ENCODE data around the gene PDE8A. TPM values are rescaled to one million over a fixed set of nuclear protein-coding genes. Genes with fewer than 3 reads are reported as not detected.

PDE8A gene
- total and polyA plus RNA-seq, 2 of the 13 experiments (the other 11 are each of a cell fraction or from before 2014, with no cell fraction given) = 26.3 to 48.5 TPM

- intact Hi-C loops (cut with micrococcal nuclease; ENCODE audit: unreplicated experiment) (no loop called here), in situ Hi-C loops (cut with HindIII; ENCODE audit: extremely low pct_ligation_motif_present, low pct_unique_long_range_greater_than_20kb) (no loop called here)
- H3K4me1 ChIP-seq (ENCODE audit: insufficient read depth, low read length) = peaks cover 39% of the 10 kb centered on the region
- no peak for ATAC-seq
- no peak overlapping the region for H2AFZ ChIP-seq (ENCODE audit: low read length)
- no peak overlapping the region for H3K4me2 ChIP-seq (ENCODE audit: low read depth, low read length)
- no peaks in the 10 kb centered on the region for H3K9me3 ChIP-seq (ENCODE audit: low read length)
- peak; percentile 67 for TF ChIP-seq ZNF12 (CRISPR knock-in tag; IDR thresholded peaks at IDR 0.05)
- TF ChIP-seq WIZ (CRISPR knock-in tag; IDR thresholded peaks at IDR 0.05) = no peak
- H3K4me3 ChIP-seq (replicated peaks in 1 of 3; ENCODE audit: insufficient read depth in 1 of 3, low read depth in 2 of 3, low read length in 3 of 3) = no peak overlapping the region
- no peak for FAIRE-seq
- peaks cover 86% of the 10 kb centered on the region for H3K79me2 ChIP-seq (ENCODE audit: insufficient read depth, low read length)
- no peaks in the 10 kb centered on the region for H3K36me3 ChIP-seq (replicated peaks in 1 of 2; ENCODE audit: control insufficient read depth in 1 of 2, insufficient read depth in 2 of 2, low read length in 2 of 2)
- no peaks in the 10 kb centered on the region; the same call in 1 of the 2 replicates for H4K20me1 ChIP-seq (ENCODE audit: insufficient read depth, low read length)
- POLR2A ChIA-PET = interaction anchor here (0.7 kb wide), 1 partner anchor 306 kb away, joined by 3 read pairs; the partner anchor contains the start of gene SEC11A
- no peak overlapping the region for H3K9ac ChIP-seq (ENCODE audit: insufficient read depth, low read depth, low read length)
- CTCF ChIA-PET (ENCODE audit: low intra/inter-chr PET ratio, low total read pairs) = no interaction called here
- no TSS peak for BruUV-seq (replicated peaks)
- DNase-seq (ENCODE audit: low spot score) = no peak
- no peak overlapping the region for H3K27ac ChIP-seq (ENCODE audit: extremely low read length, insufficient read depth, low read length)
- no peaks in the 10 kb centered on the region for H3K27me3 ChIP-seq (ENCODE audit: control insufficient read depth in 1 of 2, insufficient read depth in 2 of 2, low read length in 2 of 2)
- 99% methylated on average over 3 of the region's 3 CpGs for WGBS (ENCODE audit: low lambda C conversion rate)
Measured at GRCh38 chr15:85021409-85021808, 39.8 kb downstream of the PDE8A start.

DNA sequence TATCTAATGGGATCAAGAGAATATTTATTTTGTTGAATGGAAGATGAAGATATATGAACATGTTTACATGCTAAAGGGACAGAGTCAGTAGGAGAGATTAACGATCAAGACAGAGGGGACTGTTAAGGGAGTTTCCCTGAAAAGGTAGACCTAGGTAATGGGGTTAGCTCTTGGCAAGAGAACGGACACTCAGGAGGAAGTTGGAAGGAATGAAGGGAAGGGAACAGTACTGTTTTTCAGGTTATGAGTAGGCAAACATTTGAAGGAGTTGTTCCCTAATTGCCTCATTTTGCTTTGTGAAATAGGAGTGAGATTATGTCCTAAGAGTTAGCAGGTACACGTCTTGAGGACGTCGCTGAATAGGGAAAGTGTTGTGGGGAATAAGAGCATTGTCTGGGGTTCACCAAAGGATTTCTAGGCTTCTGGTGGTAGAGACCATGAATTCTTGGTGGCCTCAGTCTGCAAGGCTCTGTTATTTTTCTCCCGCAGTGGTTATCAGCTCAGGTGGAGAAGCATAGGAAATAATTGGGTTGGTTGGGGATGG, 41.3 kb downstream of the PDE8A start:
- no peaks in the 10 kb centered on the region for H3K27me3 ChIP-seq (ENCODE audit: control insufficient read depth in 1 of 2, insufficient read depth in 2 of 2, low read length in 2 of 2)
- DNase-seq (ENCODE audit: low spot score) (no peak), ATAC-seq (no peak), FAIRE-seq (no peak)
- H3K9me3 ChIP-seq (ENCODE audit: low read length) = no peaks in the 10 kb centered on the region
- intact Hi-C loops (cut with micrococcal nuclease; ENCODE audit: unreplicated experiment) (no loop called here), in situ Hi-C loops (cut with HindIII; ENCODE audit: extremely low pct_ligation_motif_present, low pct_unique_long_range_greater_than_20kb) (no loop called here)
- no peak overlapping the region for H2AFZ ChIP-seq (ENCODE audit: low read length)
- H3K4me3 ChIP-seq (replicated peaks in 1 of 3; ENCODE audit: insufficient read depth in 1 of 3, low read depth in 2 of 3, low read length in 3 of 3) = no peak overlapping the region
- peaks cover 92% of the 10 kb centered on the region for H3K79me2 ChIP-seq (ENCODE audit: insufficient read depth, low read length)
- BruUV-seq (replicated peaks) = no TSS peak
- H3K27ac ChIP-seq (ENCODE audit: extremely low read length, insufficient read depth, low read length) = no peak overlapping the region
- 96% methylated on average over 6 of the region's 6 CpGs for WGBS (ENCODE audit: low lambda C conversion rate)
- POLR2A ChIA-PET = no interaction called here
- H4K20me1 ChIP-seq (ENCODE audit: insufficient read depth, low read length) = no peaks in the 10 kb centered on the region; the same call in 1 of the 2 replicates
- no peak overlapping the region for H3K4me2 ChIP-seq (ENCODE audit: low read depth, low read length)
- CTCF ChIA-PET (ENCODE audit: low intra/inter-chr PET ratio, low total read pairs) = no interaction called here
- no peaks in the 10 kb centered on the region for H3K36me3 ChIP-seq (replicated peaks in 1 of 2; ENCODE audit: control insufficient read depth in 1 of 2, insufficient read depth in 2 of 2, low read length in 2 of 2)
- H3K4me1 ChIP-seq (ENCODE audit: insufficient read depth, low read length) = peaks cover 52% of the 10 kb centered on the region
- H3K9ac ChIP-seq (ENCODE audit: insufficient read depth, low read depth, low read length) = no peak overlapping the region
- TF ChIP-seq ZNF263 (CRISPR knock-in tag; IDR thresholded peaks at IDR 0.05) (no peak), HCFC1 (IDR thresholded peaks at IDR 0.05; ENCODE audit: low read depth, low read length) (no peak), ZNF589 (CRISPR knock-in tag; conservative IDR thresholded peaks at IDR 0.05) (no peak), ZBTB7B (CRISPR knock-in tag; IDR thresholded peaks at IDR 0.05) (no peak), ZNF660 (CRISPR knock-in tag; IDR thresholded peaks at IDR 0.05; ENCODE audit: borderline replicate concordance, low read depth) (no peak), FOXJ3 (CRISPR knock-in tag; IDR thresholded peaks at IDR 0.05; ENCODE audit: borderline replicate concordance) (no peak), ZNF430 (CRISPR knock-in tag; IDR thresholded peaks at IDR 0.05) (no peak), ZFY (CRISPR knock-in tag; IDR thresholded peaks at IDR 0.05) (no peak), FOXO1 (CRISPR knock-in tag; IDR thresholded peaks at IDR 0.05) (no peak), ZBTB42 (CRISPR knock-in tag; IDR thresholded peaks at IDR 0.05) (no peak), ZNF770 (CRISPR knock-in tag; IDR thresholded peaks at IDR 0.05) (no peak), SAFB2 (CRISPR knock-in tag; IDR thresholded peaks at IDR 0.05; ENCODE audit: borderline replicate concordance, low read depth) (no peak), TGIF2 (CRISPR knock-in tag; IDR thresholded peaks at IDR 0.05) (no peak), ADNP (CRISPR knock-in tag; IDR thresholded peaks at IDR 0.05) (no peak)
- TF ChIP-seq, protein P1, sequence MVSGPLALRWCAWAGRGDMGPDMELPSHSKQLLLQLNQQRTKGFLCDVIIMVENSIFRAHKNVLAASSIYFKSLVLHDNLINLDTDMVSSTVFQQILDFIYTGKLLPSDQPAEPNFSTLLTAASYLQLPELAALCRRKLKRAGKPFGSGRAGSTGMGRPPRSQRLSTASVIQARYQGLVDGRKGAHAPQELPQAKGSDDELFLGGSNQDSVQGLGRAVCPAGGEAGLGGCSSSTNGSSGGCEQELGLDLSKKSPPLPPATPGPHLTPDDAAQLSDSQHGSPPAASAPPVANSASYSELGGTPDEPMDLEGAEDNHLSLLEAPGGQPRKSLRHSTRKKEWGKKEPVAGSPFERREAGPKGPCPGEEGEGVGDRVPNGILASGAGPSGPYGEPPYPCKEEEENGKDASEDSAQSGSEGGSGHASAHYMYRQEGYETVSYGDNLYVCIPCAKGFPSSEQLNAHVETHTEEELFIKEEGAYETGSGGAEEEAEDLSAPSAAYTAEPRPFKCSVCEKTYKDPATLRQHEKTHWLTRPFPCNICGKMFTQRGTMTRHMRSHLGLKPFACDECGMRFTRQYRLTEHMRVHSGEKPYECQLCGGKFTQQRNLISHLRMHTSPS (CRISPR knock-in tag; IDR thresholded peaks at IDR 0.05; ENCODE audit: low read depth) = no peak
